ENCODE data around the gene TSPAN4.

Gene TSPAN4

GRCh38 chr11:889257-889656, 46.6 kb downstream of the TSPAN4 start:
- Histone ChIP-seq H3K4me1 (ENCODE audit: insufficient read depth, insufficient read length) (peaks cover 40% of the 10 kb centered on the region), H3K27me3 (ENCODE audit: insufficient read depth, insufficient read length) (no peaks in the 10 kb centered on the region), H3K4me3 (ENCODE audit: insufficient read length, low read depth) (no peak overlapping the region), H3K36me3 (ENCODE audit: insufficient read depth, insufficient read length, low read length) (peaks cover 80% of the 10 kb centered on the region), H3K9ac (ENCODE audit: insufficient read length, low read depth) (no peak overlapping the region), H3K9me3 (ENCODE audit: insufficient read depth, low read length) (no peaks in the 10 kb centered on the region)
- DNase-seq (ENCODE audit: low read depth, low spot score), result no peak
- no peak for TF ChIP-seq ZNF274 (IDR thresholded peaks at IDR 0.05; ENCODE audit: low read depth, low read length)

DNA sequence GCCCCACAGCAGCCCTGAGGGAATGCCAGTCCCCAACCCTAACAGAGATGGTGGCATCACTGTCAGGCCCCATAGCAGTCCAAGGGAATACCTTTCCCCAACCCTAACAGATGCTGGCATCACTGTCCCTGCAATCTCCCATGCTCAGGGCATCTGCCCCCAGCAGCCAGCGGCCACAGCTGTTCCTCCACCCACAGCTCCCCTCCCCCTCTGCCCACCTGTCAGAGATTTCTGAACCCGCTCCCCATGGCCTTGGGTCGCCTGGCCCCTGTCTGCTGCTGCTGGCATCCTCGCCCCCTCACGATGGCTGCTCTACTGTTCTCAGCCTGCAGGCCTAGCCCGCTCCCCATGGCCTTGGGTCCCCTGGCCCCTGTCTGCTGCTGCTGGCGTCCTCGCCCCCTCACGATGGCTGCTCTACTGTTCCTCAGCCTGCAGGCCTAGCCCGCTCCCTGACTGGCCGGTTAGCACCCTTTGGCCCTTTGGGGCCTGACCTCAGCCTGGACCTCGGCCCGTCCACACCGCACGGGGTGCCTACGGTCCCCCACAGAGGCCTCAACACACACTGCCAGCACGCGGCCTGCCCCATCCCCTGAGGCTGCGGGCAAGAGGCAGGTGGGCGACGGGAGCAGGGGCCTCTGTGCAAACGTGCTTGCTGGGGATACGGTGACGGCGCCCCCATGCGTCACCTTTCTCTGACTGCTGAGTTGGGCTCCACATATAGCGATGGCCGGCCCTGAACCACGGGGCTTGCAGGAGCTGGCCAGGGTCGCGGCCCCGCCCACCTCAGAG, 47.2 kb downstream of the TSPAN4 start:
- Histone ChIP-seq H3K9me3 (ENCODE audit: insufficient read depth, low read length) (no peaks in the 10 kb centered on the region), H3K4me3 (ENCODE audit: insufficient read length, low read depth) (no peak overlapping the region), H3K27me3 (ENCODE audit: insufficient read depth, insufficient read length) (no peaks in the 10 kb centered on the region), H3K36me3 (ENCODE audit: insufficient read depth, insufficient read length, low read length) (peaks cover 81% of the 10 kb centered on the region), H3K4me1 (ENCODE audit: insufficient read depth, insufficient read length) (peaks cover 46% of the 10 kb centered on the region), H3K9ac (ENCODE audit: insufficient read length, low read depth) (peak overlapping the region; percentile 36)
- no peak for DNase-seq (ENCODE audit: low read depth, low spot score)
- TF ChIP-seq ZNF274 (IDR thresholded peaks at IDR 0.05; ENCODE audit: low read depth, low read length) (no peak), YY1 (IDR thresholded peaks at IDR 0.05; ENCODE audit: insufficient read depth, insufficient read length) (no peak), SUZ12 (IDR thresholded peaks at IDR 0.05; ENCODE audit: extremely low read depth, insufficient read depth, insufficient read length) (no peak)

DNA sequence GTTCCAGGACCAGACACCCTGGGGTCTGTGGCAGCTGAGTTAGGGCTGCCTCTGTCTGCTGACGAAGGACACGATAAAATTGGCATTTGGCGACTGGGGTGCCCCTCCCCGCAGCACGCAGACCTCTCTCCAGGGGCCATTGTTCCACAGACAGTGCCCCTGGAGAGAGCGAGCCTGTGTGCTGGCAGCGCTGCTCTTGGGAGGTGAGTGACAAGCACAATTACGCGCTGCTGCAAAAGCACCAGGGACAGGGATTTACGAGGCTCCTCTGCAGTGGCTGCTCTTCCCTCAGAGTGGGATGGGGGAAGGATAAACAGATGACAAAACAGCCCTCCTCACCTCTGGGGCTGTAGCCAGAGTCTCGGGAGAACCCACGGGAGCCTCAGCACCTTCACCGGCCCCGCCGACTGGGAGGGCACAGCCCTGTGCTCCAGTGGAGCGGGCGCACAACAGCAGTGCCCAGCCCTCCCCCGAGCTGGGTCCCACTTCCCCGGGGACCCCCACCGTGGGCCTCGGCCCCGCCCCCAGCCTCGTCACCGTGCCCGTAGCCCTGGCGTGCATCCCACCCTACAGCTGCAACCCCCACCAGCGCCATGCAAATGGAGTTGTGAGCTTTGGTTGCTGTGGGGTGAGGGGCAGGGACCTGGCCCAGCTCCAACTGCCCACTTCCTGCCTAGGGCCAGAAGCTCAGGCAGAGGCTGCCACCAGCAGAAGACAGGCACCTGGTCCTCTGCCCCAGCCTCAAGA, 48.3 kb downstream of the TSPAN4 start:
- H3K9ac ChIP-seq (ENCODE audit: insufficient read length, low read depth), result peak overlapping the region; percentile 67
- TF ChIP-seq ZNF274 (IDR thresholded peaks at IDR 0.05; ENCODE audit: low read depth, low read length), result no peak
- TF ChIP-seq YY1 (IDR thresholded peaks at IDR 0.05; ENCODE audit: insufficient read depth, insufficient read length), result no peak
- no peak for TF ChIP-seq SUZ12 (IDR thresholded peaks at IDR 0.05; ENCODE audit: extremely low read depth, insufficient read depth, insufficient read length)
- no peak for DNase-seq (ENCODE audit: low read depth, low spot score)

DNA sequence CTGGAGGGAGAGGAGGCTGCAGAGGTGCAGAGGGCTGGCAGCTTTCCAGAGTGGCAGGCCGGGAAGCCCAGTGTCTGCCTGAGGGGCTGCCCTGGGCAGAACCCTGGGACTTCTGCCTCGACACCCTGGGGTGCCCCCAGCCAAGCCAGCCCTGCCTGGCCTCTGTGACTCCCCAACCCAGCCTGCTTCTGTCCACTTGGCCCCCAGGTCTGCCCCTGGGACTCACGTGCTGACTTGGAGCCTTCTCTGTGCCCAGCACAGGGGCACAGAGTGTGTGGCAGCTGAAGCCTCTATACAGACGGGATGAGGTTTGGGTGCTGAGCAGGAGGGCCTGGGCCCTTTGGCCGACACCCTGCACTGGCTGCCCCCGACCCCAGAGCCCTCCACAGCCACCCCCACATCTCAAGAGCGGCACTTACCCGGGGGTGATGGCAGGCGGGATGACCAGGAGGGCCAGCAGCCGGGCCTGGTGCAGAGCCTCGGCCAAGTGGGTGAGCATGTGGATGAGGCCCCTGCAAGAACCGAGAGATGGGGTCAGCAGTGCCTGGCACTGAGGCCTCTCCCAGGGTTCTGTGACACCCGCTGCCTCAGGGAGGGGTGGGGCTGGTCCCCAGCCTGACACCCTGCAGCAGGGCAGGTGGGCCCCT, 50.5 kb downstream of the TSPAN4 start:
- TF ChIP-seq YY1 (IDR thresholded peaks at IDR 0.05; ENCODE audit: insufficient read depth, insufficient read length), result no peak
- TF ChIP-seq SUZ12 (IDR thresholded peaks at IDR 0.05; ENCODE audit: extremely low read depth, insufficient read depth, insufficient read length), result no peak
- no peak for TF ChIP-seq ZNF274 (IDR thresholded peaks at IDR 0.05; ENCODE audit: low read depth, low read length)
- DNase-seq (ENCODE audit: low read depth, low spot score), result no peak
- Histone ChIP-seq H3K4me3 (ENCODE audit: insufficient read length, low read depth) (no peak overlapping the region), H3K9me3 (ENCODE audit: insufficient read depth, low read length) (no peaks in the 10 kb centered on the region), H3K4me1 (ENCODE audit: insufficient read depth, insufficient read length) (peaks cover 54% of the 10 kb centered on the region), H3K36me3 (ENCODE audit: insufficient read depth, insufficient read length, low read length) (peaks cover 79% of the 10 kb centered on the region), H3K27me3 (ENCODE audit: insufficient read depth, insufficient read length) (no peaks in the 10 kb centered on the region), H3K9ac (ENCODE audit: insufficient read length, low read depth) (peak overlapping the region; percentile 61)

More for the DNA sequence above, 48.3 kb downstream of the TSPAN4 start:
- Histone ChIP-seq H3K27me3 (ENCODE audit: insufficient read depth, insufficient read length) (no peaks in the 10 kb centered on the region), H3K4me3 (ENCODE audit: insufficient read length, low read depth) (no peak overlapping the region), H3K4me1 (ENCODE audit: insufficient read depth, insufficient read length) (peaks cover 50% of the 10 kb centered on the region), H3K9me3 (ENCODE audit: insufficient read depth, low read length) (no peaks in the 10 kb centered on the region), H3K36me3 (ENCODE audit: insufficient read depth, insufficient read length, low read length) (peaks cover 89% of the 10 kb centered on the region)

- Histone ChIP-seq H3K9ac (ENCODE audit: insufficient read length, low read depth) (peak overlapping the region; percentile 37), H3K9me3 (ENCODE audit: insufficient read depth, low read length) (no peaks in the 10 kb centered on the region), H3K36me3 (ENCODE audit: insufficient read depth, insufficient read length, low read length) (peaks cover 80% of the 10 kb centered on the region), H3K27me3 (ENCODE audit: insufficient read depth, insufficient read length) (no peaks in the 10 kb centered on the region), H3K4me1 (ENCODE audit: insufficient read depth, insufficient read length) (peaks cover 56% of the 10 kb centered on the region), H3K4me3 (ENCODE audit: insufficient read length, low read depth) (no peak overlapping the region)
- TF ChIP-seq SUZ12 (IDR thresholded peaks at IDR 0.05; ENCODE audit: extremely low read depth, insufficient read depth, insufficient read length) (no peak), YY1 (IDR thresholded peaks at IDR 0.05; ENCODE audit: insufficient read depth, insufficient read length) (no peak), ZNF274 (IDR thresholded peaks at IDR 0.05; ENCODE audit: low read depth, low read length) (no peak)
- no peak for DNase-seq (ENCODE audit: low read depth, low spot score)
Measured at GRCh38 chr11:894575-895201, 52.0 kb downstream of the TSPAN4 start.

GRCh38 chr11:895331-896110, 52.9 kb downstream of the TSPAN4 start:
- Histone ChIP-seq H3K9ac (ENCODE audit: insufficient read length, low read depth) (no peak overlapping the region), H3K27me3 (ENCODE audit: insufficient read depth, insufficient read length) (no peaks in the 10 kb centered on the region), H3K4me1 (ENCODE audit: insufficient read depth, insufficient read length) (peaks cover 49% of the 10 kb centered on the region), H3K9me3 (ENCODE audit: insufficient read depth, low read length) (no peaks in the 10 kb centered on the region), H3K4me3 (ENCODE audit: insufficient read length, low read depth) (no peak overlapping the region), H3K36me3 (ENCODE audit: insufficient read depth, insufficient read length, low read length) (peaks cover 80% of the 10 kb centered on the region)
- DNase-seq (ENCODE audit: low read depth, low spot score), result no peak
- TF ChIP-seq SUZ12 (IDR thresholded peaks at IDR 0.05; ENCODE audit: extremely low read depth, insufficient read depth, insufficient read length) (no peak), ZNF274 (IDR thresholded peaks at IDR 0.05; ENCODE audit: low read depth, low read length) (no peak), YY1 (IDR thresholded peaks at IDR 0.05; ENCODE audit: insufficient read depth, insufficient read length) (no peak)

Data from NT2/D1 (cell line).